GM18909 (cell line): ENCODE results near the gene GADL1.

Source experiments
- ATAC-seq: cut with Tn5 transposase; IDR thresholded peaks from one replicate; pipeline ENCODE4 v1.9.1; 2021; ENCODE audit warnings: mild to moderate bottlenecking; ENCODE audit not compliant: unreplicated experiment, poor library complexity

The GADL1 gene

GRCh38 chr3:30894521-30895251 is at the start of gene GADL1:
TSS of gene GADL1 (minus strand) at chr3:30894661. CDS start at chr3:30894614, 47 bp downstream.
- ATAC-seq, result no peak

GRCh38 chr3:30944124-30944523 is 49.7 kb upstream of the GADL1 start:
- ATAC-seq, result no peak

- ATAC-seq, result no peak
Observed at GRCh38 chr3:30943206-30943605, 48.7 kb upstream of the GADL1 start.

- no peak for ATAC-seq
Observed at GRCh38 chr3:30941342-30941741, 46.9 kb upstream of the GADL1 start.

GRCh38 chr3:30940740-30941139 is 46.3 kb upstream of the GADL1 start:
- no peak for ATAC-seq

GRCh38 chr3:30934208-30934550 is 39.7 kb upstream of the GADL1 start:
- no peak for ATAC-seq

- no peak for ATAC-seq
Observed at GRCh38 chr3:30933478-30934207, 39.2 kb upstream of the GADL1 start.

GRCh38 chr3:30932513-30933098 is 38.1 kb upstream of the GADL1 start:
- no peak for ATAC-seq

- ATAC-seq, result no peak
Observed at GRCh38 chr3:30924763-30925162, 30.3 kb upstream of the GADL1 start.

- ATAC-seq, result no peak
Observed at GRCh38 chr3:30919564-30919963, 25.1 kb upstream of the GADL1 start.

GRCh38 chr3:30918761-30919160 is 24.3 kb upstream of the GADL1 start:
- no peak for ATAC-seq

GRCh38 chr3:30915782-30916181 is 21.3 kb upstream of the GADL1 start:
- no peak for ATAC-seq

GRCh38 chr3:30914696-30915095 is 20.2 kb upstream of the GADL1 start:
- ATAC-seq, result no peak

- no peak for ATAC-seq
Observed at GRCh38 chr3:30913176-30913575, 18.7 kb upstream of the GADL1 start.

- no peak for ATAC-seq
Observed at GRCh38 chr3:30912301-30912700, 17.8 kb upstream of the GADL1 start.

GRCh38 chr3:30908456-30909037 is 14.1 kb upstream of the GADL1 start:
- ATAC-seq, result no peak

- no peak for ATAC-seq
Observed at GRCh38 chr3:30904996-30905395, 10.5 kb upstream of the GADL1 start.

- no peak for ATAC-seq
Observed at GRCh38 chr3:30895329-30895728, 868 bp upstream of the GADL1 start.

- no peak for ATAC-seq
Observed at GRCh38 chr3:30893678-30894325, 659 bp downstream of the GADL1 start.

GRCh38 chr3:30890907-30891306 is 3.6 kb downstream of the GADL1 start:
- no peak for ATAC-seq

- no peak for ATAC-seq
Observed at GRCh38 chr3:30886888-30887287, 7.6 kb downstream of the GADL1 start.
